Bronchial epithelial cell (primary cell): Measurements from ENCODE around the gene C17orf78. TPM values are rescaled to one million over a fixed set of nuclear protein-coding genes. Genes with fewer than 3 reads are reported as not detected.
A peak's percentile ranks its signal among the peaks of the same experiment; 100 is the strongest.
"Not testable (repeated sequence)": the region's sequence is repeated elsewhere in the genome, so short reads cannot be mapped to it uniquely, and the experiment has no call there.

Source experiments
- DNase-seq: peaks from one replicate; pipeline ENCODE4 v3.0.0-alpha.2; 2010; ENCODE audit warnings: low read depth
- FAIRE-seq: peaks from 2 replicates; lab custom pipeline; 2011; peaks lifted over from hg19 to GRCh38; lab: Jason Lieb, UNC
- H3K27me3 ChIP-seq: 2 replicates; pipeline ENCODE4 v1.5.1; 2011; ENCODE audit warnings: low read length; ENCODE audit not compliant: control insufficient read depth, insufficient read depth
- H3K36me3 ChIP-seq: 2 replicates; pipeline ENCODE4 v1.5.1; 2011; ENCODE audit warnings: low read length; ENCODE audit not compliant: control insufficient read depth, insufficient read depth
- H3K4me3 ChIP-seq: 2 replicates; pipeline ENCODE4 v1.5.1; 2011; ENCODE audit warnings: mild to moderate bottlenecking, low read depth, low read length, control low read depth
- total RNA-seq: library from RNA; depleted of rRNA; stranded (reverse); fragments of >200 nt; gene quantifications from 2 replicates; pipeline ENCODE4 v1.2.1, GENCODE V29; 2014
- TF ChIP-seq, protein P1 (sequence below): IDR thresholded peaks from 2 replicates; pipeline ENCODE4 v1.5.1; 2011; ENCODE audit warnings: mild to moderate bottlenecking, moderate library complexity, low read length, control low read depth, inconsistent platforms; ENCODE audit not compliant: insufficient read depth, severe bottlenecking

Gene C17orf78
- total RNA-seq, 1 donor from 2014 or later, result not detected

GRCh38 chr17:37430051-37430627 lies 54.4 kb downstream of the C17orf78 start:
- H3K36me3 ChIP-seq, result peaks cover 9% of the 10 kb centered on the region
- H3K4me3 ChIP-seq, result no peak overlapping the region
- no peak for FAIRE-seq
- TF ChIP-seq, protein P1, sequence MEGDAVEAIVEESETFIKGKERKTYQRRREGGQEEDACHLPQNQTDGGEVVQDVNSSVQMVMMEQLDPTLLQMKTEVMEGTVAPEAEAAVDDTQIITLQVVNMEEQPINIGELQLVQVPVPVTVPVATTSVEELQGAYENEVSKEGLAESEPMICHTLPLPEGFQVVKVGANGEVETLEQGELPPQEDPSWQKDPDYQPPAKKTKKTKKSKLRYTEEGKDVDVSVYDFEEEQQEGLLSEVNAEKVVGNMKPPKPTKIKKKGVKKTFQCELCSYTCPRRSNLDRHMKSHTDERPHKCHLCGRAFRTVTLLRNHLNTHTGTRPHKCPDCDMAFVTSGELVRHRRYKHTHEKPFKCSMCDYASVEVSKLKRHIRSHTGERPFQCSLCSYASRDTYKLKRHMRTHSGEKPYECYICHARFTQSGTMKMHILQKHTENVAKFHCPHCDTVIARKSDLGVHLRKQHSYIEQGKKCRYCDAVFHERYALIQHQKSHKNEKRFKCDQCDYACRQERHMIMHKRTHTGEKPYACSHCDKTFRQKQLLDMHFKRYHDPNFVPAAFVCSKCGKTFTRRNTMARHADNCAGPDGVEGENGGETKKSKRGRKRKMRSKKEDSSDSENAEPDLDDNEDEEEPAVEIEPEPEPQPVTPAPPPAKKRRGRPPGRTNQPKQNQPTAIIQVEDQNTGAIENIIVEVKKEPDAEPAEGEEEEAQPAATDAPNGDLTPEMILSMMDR, result no peak
- DNase-seq, result peak; percentile 98
- H3K27me3 ChIP-seq, result no peaks in the 10 kb centered on the region

GRCh38 chr17:37432671-37433070 lies 56.9 kb downstream of the C17orf78 start:
- Histone ChIP-seq H3K27me3 (no peaks in the 10 kb centered on the region), H3K4me3 (no peak overlapping the region), H3K36me3 (peaks cover 4% of the 10 kb centered on the region)
- FAIRE-seq (no peak), DNase-seq (no peak)
- TF ChIP-seq, protein P1, result no peak

- H3K36me3 ChIP-seq, result peaks cover 11% of the 10 kb centered on the region
These were observed 62.4 kb downstream of the C17orf78 start for GRCh38 chr17:37438141-37438540.

GRCh38 chr17:37440424-37440823 lies 64.6 kb downstream of the C17orf78 start:
- no peak overlapping the region for H3K4me3 ChIP-seq
- TF ChIP-seq, protein P1, result no peak
- H3K36me3 ChIP-seq, result peaks cover 9% of the 10 kb centered on the region
- FAIRE-seq (no peak), DNase-seq (no peak)
- no peaks in the 10 kb centered on the region for H3K27me3 ChIP-seq

More at GRCh38 chr17:37438141-37438540, 62.4 kb downstream of the C17orf78 start:
- TF ChIP-seq, protein P1, result peak; percentile 33
- H3K27me3 ChIP-seq, result no peaks in the 10 kb centered on the region
- H3K4me3 ChIP-seq, result no peak overlapping the region
- peak; percentile 21 for DNase-seq
- no peak for FAIRE-seq

DNA sequence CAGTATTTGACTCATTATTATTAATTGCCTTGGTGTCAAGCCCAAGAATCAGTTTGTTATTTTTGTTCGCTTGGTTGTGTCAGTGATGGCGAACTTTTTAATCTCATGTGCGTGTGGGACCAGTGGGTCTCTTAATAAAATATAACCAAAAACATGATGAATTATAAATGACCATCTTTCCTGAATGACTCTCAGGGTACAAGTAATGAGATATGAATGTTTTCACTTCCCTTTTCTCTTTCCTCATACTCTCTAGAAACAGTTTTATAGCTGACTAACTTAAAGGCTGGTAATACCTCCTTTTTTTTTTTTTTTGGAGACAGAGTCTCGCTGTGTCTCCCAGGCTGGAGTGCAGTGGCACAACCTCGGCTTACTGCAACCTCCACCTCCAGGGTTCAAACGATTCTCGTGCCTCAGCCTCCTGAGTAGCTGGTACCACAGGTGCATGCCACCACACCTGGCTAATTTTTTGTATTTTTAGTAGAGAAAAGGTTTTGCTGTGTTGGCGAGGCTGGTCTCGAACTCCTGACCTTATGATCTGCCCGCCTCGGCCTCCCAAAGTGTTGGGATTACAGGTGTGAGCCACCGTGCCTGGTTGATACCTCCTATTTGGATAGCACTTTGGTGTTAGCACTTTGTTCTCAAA lies 65.7 kb downstream of the C17orf78 start:
- H3K36me3 ChIP-seq, FAIRE-seq, H3K4me3 ChIP-seq, DNase-seq, H3K27me3 ChIP-seq: not testable (repeated sequence)

Other genes starting within 250 kb of the C17orf78 start
- gene ACACA, start 30.9 kb downstream of the C17orf78 start, total RNA-seq, result 44.8 and 59.5 TPM in 2 replicates
- gene TADA2A, start 30.9 kb downstream of the C17orf78 start, total RNA-seq, result 15.8 and 17.3 TPM in 2 replicates
- 68.4 and 79.6 TPM in 2 replicates for gene DUSP14, start 113.9 kb downstream of the C17orf78 start, total RNA-seq
- gene SYNRG, start 233.4 kb downstream of the C17orf78 start, total RNA-seq, result 4.7 and 6.7 TPM in 2 replicates